GM12878 (cell line): Measurements from ENCODE around the gene AKAP13. TPM values are rescaled to one million over a fixed set of nuclear protein-coding genes. Genes with fewer than 3 reads are reported as not detected.

ENCODE experiments used
- ATAC-seq: fragments of 200-7000 bp; cut with Tn5 transposase; 3 replicates; pipeline ENCODE4 v1.9.1; 2020; ENCODE audit warnings: mild to moderate bottlenecking, moderate library complexity
- BruUV-seq: library from RNA; stranded (reverse); fragments of 400-500 nt; replicated peaks from 2 replicates; lab custom pipeline; 2021; lab: Mats Ljungman, UMichigan
- CTCF ChIA-PET: fragments of 300-600 bp; sonication (Branson Sonifier 250); formaldehyde crosslinking; extraction: SDS; loops from one replicate; lab custom pipeline; 2021; ENCODE audit warnings: inconsistent platforms; lab: Yijun Ruan, JAX
- POLR2A ChIA-PET: fragments of 350-600 bp; formaldehyde crosslinking; extraction: SDS; loops from one replicate; lab custom pipeline; 2021; ENCODE audit warnings: inconsistent platforms; lab: Charles Lee
- RAD21 ChIA-PET: fragments of 300-600 bp; sonication (Branson Sonifier 250); formaldehyde crosslinking; loops from one replicate; lab custom pipeline; 2023; ENCODE audit warnings: antibody characterized with exemption; ENCODE audit not compliant: unreplicated experiment; lab: Charles Lee
- SMC1A ChIA-PET: fragments of 300-600 bp; sonication (Branson Sonifier 250); formaldehyde crosslinking; loops from one replicate; lab custom pipeline; 2023; ENCODE audit not compliant: unreplicated experiment, uncharacterized antibody; lab: Charles Lee
- DNase-seq: peaks from one replicate; pipeline ENCODE4 v3.0.0-alpha.2; 2011; ENCODE audit warnings: low read depth, low spot score
- FAIRE-seq: peaks from 3 replicates; lab custom pipeline; 2011; peaks lifted over from hg19 to GRCh38; lab: Jason Lieb, UNC
- H2AFZ ChIP-seq: 2 replicates; pipeline ENCODE4 v1.6.0; 2011; ENCODE audit warnings: low read depth, low read length, control low read depth; ENCODE audit not compliant: control insufficient read depth
- H3K27ac ChIP-seq: 2 replicates; pipeline ENCODE4 v1.5.1; 2011; ENCODE audit warnings: control low read depth; ENCODE audit not compliant: control insufficient read depth, insufficient read depth
- H3K27me3 ChIP-seq, 2 experiments: replicated peaks in 1 of 2; 2 replicates each; pipeline versions ENCODE4 v1.6.0 to v1.6.1; 2011; ENCODE audit warnings: low read length in 1 of 2; ENCODE audit not compliant: control insufficient read depth in 2 of 2, insufficient read depth in 2 of 2
- H3K36me3 ChIP-seq, 2 experiments: 2 replicates each; pipeline ENCODE4 v1.5.1; 2011; ENCODE audit warnings: low read length in 1 of 2; ENCODE audit not compliant: control insufficient read depth in 2 of 2, insufficient read depth in 2 of 2
- H3K4me1 ChIP-seq: 2 replicates; pipeline ENCODE4 v1.6.1; 2011; ENCODE audit warnings: mild to moderate bottlenecking, low read length, moderate library complexity, mixed read lengths; ENCODE audit not compliant: control insufficient read depth, insufficient read depth
- H3K4me2 ChIP-seq: 2 replicates; pipeline ENCODE4 v1.6.0; 2011; ENCODE audit warnings: control low read depth; ENCODE audit not compliant: control insufficient read depth, insufficient read depth
- H3K4me3 ChIP-seq: fragments of 200-600 bp; sonication (generic); 2 replicates; pipeline ENCODE4 v1.5.1; 2016
- H3K79me2 ChIP-seq: 2 replicates; pipeline ENCODE4 v1.6.0; 2011; ENCODE audit warnings: low read length; ENCODE audit not compliant: control insufficient read depth, insufficient read depth
- H3K9ac ChIP-seq: 2 replicates; pipeline ENCODE4 v1.8.0; 2011; ENCODE audit warnings: low read length, control low read depth, mixed read lengths; ENCODE audit not compliant: control insufficient read depth, insufficient read depth
- H3K9me3 ChIP-seq: replicated peaks from 3 replicates; pipeline ENCODE4 v1.5.1; 2011; ENCODE audit warnings: mild to moderate bottlenecking, low read length; ENCODE audit not compliant: control insufficient read depth, insufficient read depth
- H4K20me1 ChIP-seq: 2 replicates; pipeline ENCODE4 v1.6.0; 2011; ENCODE audit not compliant: control insufficient read depth, insufficient read depth
- BMI1 ChIP-seq: fragments of 450-650 bp; IDR thresholded peaks from 2 replicates; pipeline ENCODE4 v1.6.1; 2016; ENCODE audit warnings: mild to moderate bottlenecking, moderate library complexity, borderline replicate concordance
- CEBPB ChIP-seq, 2 experiments: fragments of 150-350 bp in 1 of 2; IDR thresholded peaks; 2 replicates each; pipeline ENCODE4 v1.6.1; 2012 to 2014; ENCODE audit warnings: low read depth in 2 of 2, low read length in 2 of 2, borderline replicate concordance in 1 of 2, inconsistent platforms in 1 of 2
- CTCF ChIP-seq, 3 experiments: IDR thresholded peaks in 2 of 3; conservative IDR thresholded peaks in 1 of 3; 2 replicates each; pipeline ENCODE4 v1.5.1; 2011; ENCODE audit warnings: low read depth in 3 of 3, low read length in 3 of 3, mild to moderate bottlenecking in 3 of 3, control low read depth in 2 of 3, moderate library complexity in 2 of 3, inconsistent platforms in 1 of 3, mixed read lengths in 1 of 3; ENCODE audit not compliant: control insufficient read depth in 2 of 3, insufficient read depth in 1 of 3; ENCODE audit errors: extremely low read depth in 1 of 3
- E2F8 ChIP-seq: fragments of 450-650 bp; IDR thresholded peaks from 2 replicates; pipeline ENCODE4 v1.6.1; 2018; ENCODE audit warnings: mild to moderate bottlenecking, low read depth, moderate library complexity; ENCODE audit not compliant: partially characterized antibody
- ELK1 ChIP-seq: IDR thresholded peaks from 2 replicates; pipeline ENCODE4 v1.6.1; 2012; ENCODE audit warnings: low read depth, low read length, improper control_type of control experiment
- JUNB ChIP-seq: IDR thresholded peaks from 2 replicates; pipeline ENCODE4 v1.6.1; 2016; ENCODE audit warnings: antibody characterized with exemption, mild to moderate bottlenecking
- KAT2A ChIP-seq: conservative IDR thresholded peaks from 2 replicates; pipeline ENCODE4 v1.6.1; 2011; ENCODE audit warnings: low read depth, low read length; ENCODE audit not compliant: control insufficient read depth
- MAX ChIP-seq: IDR thresholded peaks from 2 replicates; pipeline ENCODE4 v1.6.1; 2012; ENCODE audit warnings: low read depth, low read length, improper control_type of control experiment
- PAX5 ChIP-seq: IDR thresholded peaks from 2 replicates; pipeline ENCODE4 v1.6.1; 2011; ENCODE audit warnings: low read depth, low read length, borderline replicate concordance
- POLR2AphosphoS2 ChIP-seq: IDR thresholded peaks from 2 replicates; pipeline ENCODE4 v1.6.1; 2011; ENCODE audit warnings: low read depth, mild to moderate bottlenecking, low read length, improper control_type of control experiment, moderate library complexity
- SMARCA5 ChIP-seq: fragments of 450-650 bp; IDR thresholded peaks from 2 replicates; pipeline ENCODE4 v1.6.1; 2017; ENCODE audit warnings: mild to moderate bottlenecking
- STAT3 ChIP-seq: IDR thresholded peaks from 2 replicates; pipeline ENCODE4 v1.6.1; 2011; ENCODE audit warnings: low read depth, low read length, improper control_type of control experiment
- SUPT20H ChIP-seq: IDR thresholded peaks from 2 replicates; pipeline ENCODE4 v1.6.1; 2011; ENCODE audit warnings: low read depth, mild to moderate bottlenecking, low read length, moderate library complexity, borderline replicate concordance; ENCODE audit not compliant: control insufficient read depth
- WGBS: methylation state at CpG from one replicate; pipeline ENCODE4 v1.1.6; 2016; ENCODE audit warnings: low lambda C conversion rate; ENCODE audit not compliant: insufficient replicate concordance, insufficient coverage; ENCODE audit errors: missing lambda C conversion rate; 5-methylcytosine and 5-hydroxymethylcytosine counted together
- in situ Hi-C: fragments of 300-500 bp; cut with MboI; formaldehyde crosslinking; loops from 9 replicates; pipeline ENCODE4 v1.14.3; 2018; ENCODE audit warnings: mixed read lengths
- intact Hi-C: fragments of 100-400 bp; cut with micrococcal nuclease; formaldehyde crosslinking; loops from one replicate; pipeline ENCODE4 v1.14.2; 2022; ENCODE audit not compliant: unreplicated experiment
- polyA plus RNA-seq, 11 experiments: library from polyadenylated mRNA; depleted of rRNA in 4 of 11; unstranded in 6 of 11; stranded (reverse) in 5 of 11; fragments of >200 nt; fragmentation: Nextera tagmentation in 4 of 11; fragmentation: Illumina TruSeq in 1 of 11; extraction: Ambion mirVana in 4 of 11; extraction: Trizol in 1 of 11; gene quantifications; 1 replicate in 1 of 11; 2 replicates in 10 of 11; pipeline versions ENCODE4 v1.2.1 to v1.2.3, GENCODE V29; 2011 to 2016; ENCODE audit warnings: inconsistent platforms in 2 of 11, missing spikeins in 2 of 11, low read depth in 1 of 11
- total RNA-seq, 4 experiments: library from RNA; depleted of rRNA in 3 of 4; stranded (reverse); fragments of >200 nt in 3 of 4; fragmentation: Illumina TruSeq in 1 of 4; extraction: Trizol in 1 of 4; gene quantifications; 2 replicates each; pipeline versions ENCODE4 v1.2.1 to v1.2.3, GENCODE V29; 2013 to 2021

AKAP13 gene
- total and polyA plus RNA-seq, 10 of the 15 experiments (the other 5 are each of a cell fraction or from before 2014, with no cell fraction given) = 14.4 to 74.9 (median 55.1) TPM

- TF ChIP-seq E2F8 (no peak), SMARCA5 (no peak), STAT3 (no peak), SUPT20H (no peak), PAX5 (no peak)
These were observed 90.3 kb downstream of the AKAP13 start (continued) for GRCh38 chr15:85470563-85471271.

- no peak overlapping the region for H3K4me3 ChIP-seq
- BruUV-seq = no TSS peak
- TF ChIP-seq KAT2A = no peak
- TF ChIP-seq ELK1 = no peak
- no peak for TF ChIP-seq POLR2AphosphoS2
- no peak for TF ChIP-seq CEBPB (IDR thresholded peaks at IDR 0.05; ENCODE audit: borderline replicate concordance in 1 of 2, low read depth in 2 of 2, low read length in 2 of 2)
- TF ChIP-seq BMI1 = no peak
- no peak for TF ChIP-seq CTCF (IDR thresholded peaks at IDR 0.05 in 2 of 3, conservative IDR thresholded peaks at IDR 0.05 in 1 of 3; ENCODE audit: control insufficient read depth in 2 of 3, extremely low read depth in 1 of 3, insufficient read depth in 1 of 3, low read depth in 3 of 3, low read length in 3 of 3)
- TF ChIP-seq JUNB = no peak
- TF ChIP-seq MAX = no peak
These were observed 91.9 kb downstream of the AKAP13 start for GRCh38 chr15:85472349-85472748.

More at GRCh38 chr15:85472349-85472748, 91.9 kb downstream of the AKAP13 start:
- ATAC-seq (no peak), FAIRE-seq (no peak), DNase-seq (no peak)
- no peaks in the 10 kb centered on the region for H4K20me1 ChIP-seq
- no peaks in the 10 kb centered on the region; a peak in 1 of 4 replicates for H3K36me3 ChIP-seq
- H3K9me3 ChIP-seq = peaks cover 1% of the 10 kb centered on the region; the same call in 2 of the 3 replicates
- no peak overlapping the region for H3K4me2 ChIP-seq
- H3K9ac ChIP-seq = no peak overlapping the region
- ChIA-PET POLR2A (interaction anchor here (0.8 to 1.2 kb wide), 4 partner anchors 15 to 60 kb away, joined by 3 read pairs; no protein-coding TSS in a partner anchor), SMC1A (interaction anchor here (1.1 to 3.8 kb wide), 9 partner anchors 8 to 142 kb away, joined by 3 to 35 read pairs (median 8); no protein-coding TSS in a partner anchor), CTCF (interaction anchor here (0.6 to 1.9 kb wide), 10 partner anchors 12 to 176 kb away, joined by 3 to 7 read pairs (median 4); no protein-coding TSS in a partner anchor), RAD21 (interaction anchor here (0.8 to 7.1 kb wide), 13 partner anchors 12 to 218 kb away, joined by 3 to 64 read pairs (median 3); no protein-coding TSS in a partner anchor)
- in situ Hi-C loops (no loop called here), intact Hi-C loops (no loop called here)
- 93% methylated on average over 2 of the region's 2 CpGs for WGBS
- H2AFZ ChIP-seq = no peak overlapping the region
- H3K27me3 ChIP-seq = no peaks in the 10 kb centered on the region
- no peak overlapping the region for H3K27ac ChIP-seq
- peaks cover 78% of the 10 kb centered on the region for H3K79me2 ChIP-seq
- peaks cover 42% of the 10 kb centered on the region for H3K4me1 ChIP-seq
